NCI-H128 (cell line): ENCODE data around the gene PRKG1.

Experiments
- DNase-seq: peaks from one replicate; lab custom pipeline; 2025; ENCODE audit not compliant: unreplicated experiment; lab: John Stamatoyannopoulos, UW

The PRKG1 gene

DNA sequence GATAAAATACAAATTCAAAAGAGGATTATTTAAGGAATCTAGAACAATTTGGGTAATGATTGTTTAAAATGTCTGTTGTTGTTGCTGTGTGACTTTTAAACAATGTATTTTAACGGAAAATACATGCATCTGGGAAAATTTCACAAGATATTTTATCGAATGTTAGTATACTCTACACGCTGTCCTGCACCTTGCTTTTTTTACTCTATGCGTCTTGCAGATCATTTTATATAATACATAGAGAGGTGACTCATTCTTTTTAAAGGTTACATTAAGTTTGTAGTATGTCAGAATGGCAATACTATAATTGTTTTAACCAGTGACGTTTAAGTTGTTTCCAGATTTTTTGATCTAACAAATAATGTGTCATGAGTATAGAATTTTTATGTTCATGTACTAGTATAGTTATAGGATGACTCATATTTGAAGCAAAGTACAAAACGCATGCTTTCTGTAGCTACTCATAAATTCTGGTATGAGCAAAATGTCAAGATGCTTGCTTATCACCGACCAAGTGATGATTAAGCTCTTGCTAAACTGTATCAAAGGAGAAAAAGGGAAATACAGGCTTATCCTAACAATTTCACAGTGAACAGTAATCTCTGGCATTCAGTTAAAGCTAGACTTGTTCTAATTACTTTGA, 1244.7 kb downstream of the PRKG1 start:
- no peak for DNase-seq

DNA sequence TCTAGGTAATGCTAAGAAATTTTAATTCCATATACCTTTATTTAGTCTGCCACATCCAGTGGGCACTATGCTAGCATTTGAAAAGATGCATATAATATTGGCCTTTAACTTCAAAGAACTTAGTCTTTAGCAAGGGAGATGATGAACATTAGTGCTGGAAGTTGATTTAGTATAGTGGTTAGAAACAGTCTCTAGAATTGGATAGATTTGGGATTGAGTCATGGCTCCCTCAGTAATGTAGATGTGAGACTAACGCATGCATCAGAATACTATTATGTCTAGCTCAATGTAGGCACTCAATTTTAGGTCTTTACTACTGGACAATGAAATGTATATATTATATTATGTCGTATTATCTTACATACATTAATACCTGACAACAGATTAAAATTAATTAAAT, 1245.6 kb downstream of the PRKG1 start:
- DNase-seq: no peak

DNA sequence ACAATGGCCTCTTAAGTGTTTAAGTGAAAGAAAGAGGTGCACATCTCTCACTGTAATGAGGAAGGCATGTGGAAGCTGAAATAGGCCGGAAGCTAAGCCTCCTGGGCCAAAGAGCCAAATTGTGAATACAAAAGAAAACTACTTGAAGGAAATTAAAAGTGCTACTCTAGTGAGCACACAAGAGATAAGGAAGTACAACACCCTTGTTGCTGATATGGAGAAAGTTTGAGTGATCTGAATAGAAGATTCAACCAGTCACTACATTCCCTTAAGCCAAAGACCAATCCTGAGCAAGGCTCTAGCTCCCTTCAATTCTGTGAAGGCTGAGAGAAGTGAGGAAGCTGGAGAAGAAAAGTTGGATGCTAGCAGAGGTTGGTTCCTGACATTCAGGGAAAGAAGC, 1248.0 kb downstream of the PRKG1 start:
- DNase-seq: no peak

DNA sequence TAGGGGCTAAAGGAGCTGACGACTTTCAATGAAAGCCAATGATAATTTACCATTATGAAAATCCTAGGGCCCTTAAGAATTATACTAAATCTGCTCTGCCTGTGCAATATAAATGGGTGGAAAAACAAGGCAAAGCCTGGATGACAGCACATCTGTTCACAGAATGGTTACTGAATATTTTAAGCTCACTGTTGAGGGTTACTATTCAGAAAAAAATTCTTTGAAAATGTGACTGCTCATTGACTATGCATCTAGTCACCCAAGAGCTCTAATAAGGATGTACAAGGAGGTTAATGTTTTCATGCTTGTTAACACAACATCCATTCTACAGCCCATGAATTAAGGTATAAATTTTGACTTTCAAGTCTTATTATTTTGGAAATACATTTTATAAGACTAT, 1248.6 kb downstream of the PRKG1 start:
- DNase-seq: no peak

DNA sequence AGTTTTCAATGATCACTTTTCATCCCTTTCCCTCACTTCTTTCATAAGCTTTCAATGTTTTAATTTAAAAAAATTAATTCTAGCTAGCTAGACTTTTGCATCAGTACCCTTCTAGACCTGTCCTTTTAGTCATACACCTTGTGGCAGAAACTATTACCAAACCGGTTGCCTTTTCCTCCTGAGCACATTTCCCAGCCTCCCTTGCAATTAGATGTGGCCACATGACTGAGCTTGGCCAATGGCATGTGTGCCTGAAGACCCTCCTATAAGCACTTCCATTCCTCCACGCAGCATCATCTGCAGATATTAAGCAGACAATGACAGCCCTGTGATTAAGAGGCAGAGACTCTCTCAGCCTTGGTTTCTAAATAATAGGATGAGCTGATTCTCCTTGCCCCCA, 1252.1 kb downstream of the PRKG1 start:
- DNase-seq: no peak

DNA sequence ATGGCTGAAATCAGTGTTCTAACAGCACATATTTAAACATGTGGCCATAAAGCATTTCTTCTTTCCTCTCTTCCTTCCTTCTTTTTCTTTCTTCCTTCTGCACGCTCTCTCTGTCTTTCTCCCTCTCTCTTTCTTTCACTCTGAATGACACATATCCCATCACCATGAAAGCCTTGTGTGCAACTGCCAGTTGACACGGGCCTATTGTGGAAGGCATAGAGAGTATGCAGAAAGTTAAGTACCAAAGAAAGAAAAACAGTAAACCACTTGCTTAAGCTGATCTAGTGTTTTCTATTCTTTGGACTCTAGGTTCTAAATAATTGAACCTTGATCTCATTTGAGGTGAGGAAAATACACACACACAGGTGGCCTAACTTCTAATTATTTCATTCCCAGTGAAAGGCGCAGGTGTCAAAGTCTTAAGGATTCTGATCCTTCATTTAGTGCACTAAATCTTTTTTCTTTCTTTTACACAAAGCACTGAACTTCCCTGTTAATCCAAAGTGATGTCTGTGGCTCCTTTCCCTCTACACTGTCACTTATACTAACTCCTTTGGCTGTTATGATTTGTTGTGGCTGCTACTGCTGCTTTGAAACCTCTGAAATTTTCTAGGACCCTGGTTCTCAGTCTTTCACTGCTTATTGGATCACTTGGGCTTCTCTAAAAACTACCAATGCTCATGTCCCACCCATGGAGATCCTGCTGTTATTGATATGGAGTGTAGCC, 1257.5 kb downstream of the PRKG1 start:
- no peak for DNase-seq

DNA sequence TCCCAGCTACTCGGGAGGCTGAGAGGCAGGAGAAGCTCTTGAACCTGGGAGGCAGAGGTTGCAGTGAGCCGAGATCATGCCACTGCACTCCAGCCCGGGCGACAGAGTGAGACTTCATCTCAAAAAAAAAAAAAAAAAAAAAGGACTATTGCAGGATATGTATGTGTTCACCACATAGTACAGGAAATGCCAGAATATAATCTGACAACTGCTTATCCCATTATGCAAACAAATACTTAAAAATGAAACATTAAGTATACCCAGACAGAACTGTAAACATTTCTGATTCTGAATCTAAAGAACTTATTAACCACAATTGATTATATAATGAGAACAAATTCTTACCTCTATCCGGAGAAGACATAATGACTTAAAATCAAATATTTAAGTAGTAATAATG, 1258.5 kb downstream of the PRKG1 start:
- DNase-seq: no peak

DNA sequence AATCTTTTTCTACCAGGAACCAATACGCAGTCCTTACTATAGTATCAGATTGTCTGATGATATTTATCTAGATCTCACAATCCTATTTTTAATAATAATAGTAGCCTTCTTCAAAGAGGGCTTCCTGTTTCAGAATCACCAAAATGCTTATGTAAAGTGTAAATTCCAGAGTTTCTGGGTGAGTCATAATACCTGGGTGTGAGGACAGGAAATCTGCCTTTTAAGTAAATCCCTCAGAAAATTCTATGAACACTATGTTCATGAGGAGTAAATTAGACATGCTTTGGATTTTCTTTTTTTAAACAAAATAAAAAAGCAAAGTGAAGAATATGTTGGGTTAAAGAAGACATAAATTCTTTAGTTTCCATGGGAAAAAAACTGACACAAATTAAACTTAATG, 1260.3 kb downstream of the PRKG1 start:
- DNase-seq: no peak

DNA sequence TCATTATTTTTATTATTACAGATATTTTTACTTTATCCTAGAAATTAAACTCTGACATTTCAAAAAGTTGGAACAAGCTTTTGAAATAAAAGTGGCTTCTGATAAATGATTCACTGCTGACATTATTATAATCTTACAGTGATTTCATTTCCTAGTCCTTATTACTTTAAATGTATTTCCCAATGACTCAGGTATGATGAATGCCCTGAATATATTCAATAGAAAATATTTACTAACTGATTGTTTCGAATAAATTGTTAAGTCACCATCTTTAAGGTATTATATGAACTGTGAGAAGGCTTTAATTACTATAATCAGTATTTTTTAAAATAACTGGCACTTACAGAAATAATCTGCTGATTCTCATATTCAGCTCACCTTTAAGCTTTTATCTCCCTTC, 1261.4 kb downstream of the PRKG1 start:
- DNase-seq: no peak

DNA sequence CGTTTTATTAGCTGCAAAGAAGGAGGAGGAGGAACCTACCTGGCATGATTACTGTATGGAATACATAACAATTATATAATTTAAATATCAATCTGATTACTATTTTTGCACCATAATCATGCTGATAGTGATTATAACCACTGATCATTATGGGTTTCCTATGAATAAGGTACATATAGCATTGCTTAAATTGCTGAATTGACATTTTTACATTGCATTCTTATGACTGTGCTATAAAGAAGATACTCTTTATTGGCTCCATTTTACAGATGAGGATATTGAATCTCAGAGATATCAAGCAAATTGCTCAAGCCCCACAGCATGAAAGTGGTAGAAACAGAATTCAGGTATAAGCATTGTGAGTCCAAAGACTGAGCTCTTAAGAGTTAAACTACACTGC, 1262.9 kb downstream of the PRKG1 start:
- DNase-seq: no peak

DNA sequence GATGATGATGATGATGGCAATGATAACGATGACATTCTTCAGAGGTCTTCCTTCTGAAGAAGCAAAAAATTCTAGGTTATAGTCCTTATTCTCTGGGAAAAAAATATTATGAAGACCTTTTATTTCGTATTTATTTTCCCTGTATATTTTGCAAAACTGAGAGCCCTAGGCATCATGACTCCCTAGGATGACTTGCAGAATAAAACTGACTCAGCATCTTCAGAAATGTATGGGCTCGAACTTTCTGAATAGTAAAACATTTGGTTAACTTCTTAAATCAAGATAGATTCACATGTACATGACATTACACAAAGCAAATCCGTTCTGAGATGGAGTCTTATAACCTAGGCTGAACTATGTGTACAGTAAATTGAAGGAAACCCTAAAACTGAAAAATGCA, 1269.2 kb downstream of the PRKG1 start:
- DNase-seq: no peak

DNA sequence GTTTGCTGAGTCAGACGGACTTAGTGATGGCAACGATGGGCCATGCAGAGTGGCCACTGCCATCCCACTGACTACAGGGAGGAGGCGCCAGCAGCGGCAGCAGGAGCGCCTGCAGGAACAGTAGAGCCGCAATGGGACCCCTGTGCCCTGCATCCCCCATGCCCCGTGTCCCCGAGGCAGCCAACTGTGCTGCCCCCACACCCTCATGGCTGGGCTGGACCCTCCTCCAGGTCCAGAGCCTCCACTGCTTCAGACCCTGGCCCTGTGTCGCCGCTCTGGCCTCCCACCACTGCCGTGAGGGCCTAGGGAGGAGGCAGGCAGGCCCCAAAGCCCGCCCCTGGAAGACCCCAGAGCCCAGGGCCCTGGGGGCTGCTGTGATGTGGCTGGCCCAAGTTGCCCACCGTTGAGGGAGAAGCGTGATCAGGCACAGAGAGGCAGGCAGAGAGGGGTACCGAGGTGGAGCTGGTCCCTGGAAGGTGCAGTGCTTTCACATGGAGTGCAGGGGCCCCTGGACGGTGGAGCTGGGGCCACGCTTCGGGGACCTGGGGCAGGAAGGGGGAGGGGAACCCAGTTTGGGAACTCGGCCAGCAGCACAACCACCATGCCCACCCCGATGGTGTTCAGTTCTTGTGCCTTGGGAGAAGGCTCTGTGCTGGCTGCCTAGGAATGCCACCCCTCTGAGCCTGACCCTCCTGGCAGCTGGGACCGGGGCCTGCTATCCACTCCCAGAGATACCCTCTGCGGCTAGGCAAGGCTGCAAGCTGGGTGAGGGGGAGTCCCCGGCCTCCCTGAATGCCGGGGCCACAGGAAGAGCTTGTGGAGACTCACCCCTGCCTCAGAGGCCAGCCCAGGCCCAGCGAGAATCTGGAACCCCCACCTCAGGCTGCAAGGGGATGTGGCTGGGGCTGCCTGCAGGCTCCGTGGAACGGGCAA, 1272.4 kb downstream of the PRKG1 start:
- DNase-seq: no peak

DNA sequence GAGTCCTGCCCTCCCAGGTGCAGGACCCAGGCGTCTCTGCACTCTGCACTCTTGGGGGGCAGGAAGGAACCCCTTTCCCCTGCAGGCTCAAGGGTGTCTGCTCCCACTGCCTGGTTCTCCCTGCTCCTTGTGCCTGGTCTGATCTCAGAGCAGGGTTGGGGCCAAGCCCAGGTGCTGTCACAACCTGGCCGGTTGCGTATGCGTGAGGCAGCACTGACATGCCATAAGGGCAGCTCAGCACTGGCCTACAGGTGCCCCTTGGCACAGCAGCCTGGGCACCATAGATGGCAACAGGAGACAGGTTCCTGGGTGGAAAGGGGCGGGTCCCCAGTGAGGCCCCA, 1273.0 kb downstream of the PRKG1 start:
- DNase-seq: no peak
